ENCODE results near the gene CBARP. TPM values are rescaled to one million over a fixed set of nuclear protein-coding genes. Genes with fewer than 3 reads are reported as not detected.

CBARP gene
- polyA plus RNA-seq, 1 of the 3 experiments (the other 2 are of a cell fraction), result 5.1 TPM

DNA sequence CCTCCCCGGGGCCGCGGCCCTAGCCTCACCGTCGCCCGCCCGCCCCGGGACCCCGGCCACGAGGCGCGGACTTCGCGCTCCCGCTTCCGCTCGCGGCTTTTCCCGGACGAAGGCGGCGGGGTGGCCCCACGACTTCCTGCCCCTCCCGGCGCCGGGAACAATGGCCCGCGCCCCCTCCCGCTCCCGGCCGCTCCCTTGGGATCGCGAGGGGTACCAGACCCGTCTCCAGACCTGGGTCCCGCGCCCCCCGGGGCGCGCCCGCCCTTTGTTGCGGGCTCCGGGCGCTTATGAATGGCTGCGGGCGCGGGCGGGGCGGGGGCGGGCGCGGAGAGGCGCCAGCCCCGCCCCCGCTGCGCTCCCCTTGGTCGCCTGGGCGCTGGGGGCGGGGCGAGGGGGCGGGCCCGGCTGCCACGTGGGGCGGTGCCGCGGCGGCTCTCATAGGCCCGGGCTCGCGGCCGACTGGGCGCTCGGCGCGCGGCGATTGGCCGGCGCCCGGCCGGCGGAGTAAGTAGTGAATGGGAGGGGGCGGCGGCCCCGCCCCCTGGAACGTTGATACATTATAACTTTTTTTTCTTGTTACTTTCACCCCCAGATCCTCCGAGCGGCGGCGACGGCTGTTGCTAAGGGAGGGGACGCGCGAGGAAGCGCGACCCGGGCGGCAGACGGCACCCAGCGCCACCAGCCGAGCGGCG lies 11.6 kb upstream of the CBARP start:
- H3K27ac ChIP-seq (ENCODE audit: low read depth in 2 of 2, low read length in 1 of 2), result peak overlapping the region; percentile 95 to 96
- peaks cover 25% of the 10 kb centered on the region for H4K20me1 ChIP-seq (ENCODE audit: insufficient read depth)
- peak overlapping the region; percentile 79 to 88 for H3K4me3 ChIP-seq (ENCODE audit: low read depth in 2 of 2, low read length in 1 of 2)
- POLR2A ChIA-PET, result interaction anchor here (0.7 to 1.5 kb wide), 4 partner anchors 17 to 454 kb away, joined by 3 to 23 read pairs (median 7); partner anchors contain the start of gene CIRBP
- peaks cover 38% of the 10 kb centered on the region for H3F3A ChIP-seq (replicated peaks; ENCODE audit: insufficient read depth)
- H3K27me3 ChIP-seq (ENCODE audit: insufficient read depth), result no peaks in the 10 kb centered on the region
- peak; percentile 92 for DNase-seq
- peaks cover 15 to 38% of the 10 kb centered on the region in 2 experiments; a peak in 3 of 4 replicates for H3K4me1 ChIP-seq (ENCODE audit: control insufficient read depth in 1 of 2, insufficient read depth in 2 of 2, low read depth in 1 of 2, low read length in 1 of 2)
- H3K36me3 ChIP-seq (replicated peaks in 1 of 2; ENCODE audit: control insufficient read depth in 1 of 2, insufficient read depth in 2 of 2, low read length in 1 of 2), result peaks cover 11 to 19% of the 10 kb centered on the region in 2 experiments
- H3K9ac ChIP-seq, result peak overlapping the region; percentile 98
- peaks cover 54% of the 10 kb centered on the region for H3K79me2 ChIP-seq (ENCODE audit: insufficient read depth)
- H3K9me2 ChIP-seq, result no peaks in the 10 kb centered on the region
- H2AFZ ChIP-seq (ENCODE audit: low read depth), result no peak overlapping the region
- under 1% methylated on average over 39 of the region's 102 CpGs for WGBS (ENCODE audit: low lambda C conversion rate)
- H3K4me2 ChIP-seq, result peak overlapping the region; percentile 75; the same call in 1 of the 2 replicates
- no peaks in the 10 kb centered on the region for H3K9me3 ChIP-seq
- CTCF ChIA-PET, result interaction anchor here (0.6 to 2.5 kb wide), 10 partner anchors 10 to 361 kb away, joined by 3 to 22 read pairs (median 4); partner anchors contain the start of gene CIRBP
- 0 out of 2 replicates have a peak, but pooled peaks have one; percentile 19 for TF ChIP-seq TEAD4 (IDR thresholded peaks at IDR 0.05; ENCODE audit: borderline replicate concordance, insufficient read depth)
- TF ChIP-seq POLR2AphosphoS5 (IDR thresholded peaks at IDR 0.05; ENCODE audit: low read depth, low read length), result peak; percentile 95
- TF ChIP-seq MEF2A (IDR thresholded peaks at IDR 0.05; ENCODE audit: borderline replicate concordance, low read depth), result 0 out of 2 replicates have a peak, but pooled peaks have one; percentile 10
- TF ChIP-seq, protein P1, sequence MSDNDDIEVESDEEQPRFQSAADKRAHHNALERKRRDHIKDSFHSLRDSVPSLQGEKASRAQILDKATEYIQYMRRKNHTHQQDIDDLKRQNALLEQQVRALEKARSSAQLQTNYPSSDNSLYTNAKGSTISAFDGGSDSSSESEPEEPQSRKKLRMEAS (IDR thresholded peaks at IDR 0.05; ENCODE audit: low read depth), result peak; percentile 80
- TF ChIP-seq FOXJ3 (CRISPR knock-in tag; IDR thresholded peaks at IDR 0.05), result no peak
- TF ChIP-seq NFIC (IDR thresholded peaks at IDR 0.05; ENCODE audit: borderline replicate concordance), result peak; percentile 10; the same call in 1 of the 2 replicates
- TF ChIP-seq, protein P2, sequence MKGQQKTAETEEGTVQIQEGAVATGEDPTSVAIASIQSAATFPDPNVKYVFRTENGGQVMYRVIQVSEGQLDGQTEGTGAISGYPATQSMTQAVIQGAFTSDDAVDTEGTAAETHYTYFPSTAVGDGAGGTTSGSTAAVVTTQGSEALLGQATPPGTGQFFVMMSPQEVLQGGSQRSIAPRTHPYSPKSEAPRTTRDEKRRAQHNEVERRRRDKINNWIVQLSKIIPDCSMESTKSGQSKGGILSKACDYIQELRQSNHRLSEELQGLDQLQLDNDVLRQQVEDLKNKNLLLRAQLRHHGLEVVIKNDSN (IDR thresholded peaks at IDR 0.05; ENCODE audit: borderline replicate concordance, low read depth), result peak; percentile 32; the same call in 1 of the 2 replicates
- TF ChIP-seq RCOR1 (IDR thresholded peaks at IDR 0.05; ENCODE audit: low read length), result no peak
- TF ChIP-seq, protein P3, sequence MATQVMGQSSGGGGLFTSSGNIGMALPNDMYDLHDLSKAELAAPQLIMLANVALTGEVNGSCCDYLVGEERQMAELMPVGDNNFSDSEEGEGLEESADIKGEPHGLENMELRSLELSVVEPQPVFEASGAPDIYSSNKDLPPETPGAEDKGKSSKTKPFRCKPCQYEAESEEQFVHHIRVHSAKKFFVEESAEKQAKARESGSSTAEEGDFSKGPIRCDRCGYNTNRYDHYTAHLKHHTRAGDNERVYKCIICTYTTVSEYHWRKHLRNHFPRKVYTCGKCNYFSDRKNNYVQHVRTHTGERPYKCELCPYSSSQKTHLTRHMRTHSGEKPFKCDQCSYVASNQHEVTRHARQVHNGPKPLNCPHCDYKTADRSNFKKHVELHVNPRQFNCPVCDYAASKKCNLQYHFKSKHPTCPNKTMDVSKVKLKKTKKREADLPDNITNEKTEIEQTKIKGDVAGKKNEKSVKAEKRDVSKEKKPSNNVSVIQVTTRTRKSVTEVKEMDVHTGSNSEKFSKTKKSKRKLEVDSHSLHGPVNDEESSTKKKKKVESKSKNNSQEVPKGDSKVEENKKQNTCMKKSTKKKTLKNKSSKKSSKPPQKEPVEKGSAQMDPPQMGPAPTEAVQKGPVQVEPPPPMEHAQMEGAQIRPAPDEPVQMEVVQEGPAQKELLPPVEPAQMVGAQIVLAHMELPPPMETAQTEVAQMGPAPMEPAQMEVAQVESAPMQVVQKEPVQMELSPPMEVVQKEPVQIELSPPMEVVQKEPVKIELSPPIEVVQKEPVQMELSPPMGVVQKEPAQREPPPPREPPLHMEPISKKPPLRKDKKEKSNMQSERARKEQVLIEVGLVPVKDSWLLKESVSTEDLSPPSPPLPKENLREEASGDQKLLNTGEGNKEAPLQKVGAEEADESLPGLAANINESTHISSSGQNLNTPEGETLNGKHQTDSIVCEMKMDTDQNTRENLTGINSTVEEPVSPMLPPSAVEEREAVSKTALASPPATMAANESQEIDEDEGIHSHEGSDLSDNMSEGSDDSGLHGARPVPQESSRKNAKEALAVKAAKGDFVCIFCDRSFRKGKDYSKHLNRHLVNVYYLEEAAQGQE (IDR thresholded peaks at IDR 0.05; ENCODE audit: low read depth, low read length), result 0 out of 2 replicates have a peak, but pooled peaks have one; percentile 12
- no peak for TF ChIP-seq JUND (IDR thresholded peaks at IDR 0.05)
- peak; percentile 53 for TF ChIP-seq RFX5 (IDR thresholded peaks at IDR 0.05; ENCODE audit: low read length)
- no peak for TF ChIP-seq YY1 (IDR thresholded peaks at IDR 0.05; ENCODE audit: low read depth)
- TF ChIP-seq ELF1 (IDR thresholded peaks at IDR 0.05), result no peak; the same call in 1 of the 2 replicates
- TF ChIP-seq TCF12 (IDR thresholded peaks at IDR 0.05), result peak; percentile 23; the same call in 1 of the 2 replicates
- TF ChIP-seq, protein P4, sequence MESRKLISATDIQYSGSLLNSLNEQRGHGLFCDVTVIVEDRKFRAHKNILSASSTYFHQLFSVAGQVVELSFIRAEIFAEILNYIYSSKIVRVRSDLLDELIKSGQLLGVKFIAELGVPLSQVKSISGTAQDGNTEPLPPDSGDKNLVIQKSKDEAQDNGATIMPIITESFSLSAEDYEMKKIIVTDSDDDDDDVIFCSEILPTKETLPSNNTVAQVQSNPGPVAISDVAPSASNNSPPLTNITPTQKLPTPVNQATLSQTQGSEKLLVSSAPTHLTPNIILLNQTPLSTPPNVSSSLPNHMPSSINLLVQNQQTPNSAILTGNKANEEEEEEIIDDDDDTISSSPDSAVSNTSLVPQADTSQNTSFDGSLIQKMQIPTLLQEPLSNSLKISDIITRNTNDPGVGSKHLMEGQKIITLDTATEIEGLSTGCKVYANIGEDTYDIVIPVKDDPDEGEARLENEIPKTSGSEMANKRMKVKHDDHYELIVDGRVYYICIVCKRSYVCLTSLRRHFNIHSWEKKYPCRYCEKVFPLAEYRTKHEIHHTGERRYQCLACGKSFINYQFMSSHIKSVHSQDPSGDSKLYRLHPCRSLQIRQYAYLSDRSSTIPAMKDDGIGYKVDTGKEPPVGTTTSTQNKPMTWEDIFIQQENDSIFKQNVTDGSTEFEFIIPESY (IDR thresholded peaks at IDR 0.05; ENCODE audit: borderline replicate concordance, low read depth), result no peak
- peak; percentile 52; the same call in 1 of the 2 replicates for TF ChIP-seq MXI1 (IDR thresholded peaks at IDR 0.05; ENCODE audit: low read depth, low read length)
- TF ChIP-seq TAF1 (IDR thresholded peaks at IDR 0.05; ENCODE audit: borderline replicate concordance, low read depth, low read length), result peak; percentile 76
- TF ChIP-seq CHD2 (IDR thresholded peaks at IDR 0.05; ENCODE audit: low read length, partially characterized antibody), result no peak
- TF ChIP-seq EZH2phosphoT487 (IDR thresholded peaks at IDR 0.05; ENCODE audit: borderline replicate concordance, low read depth), result no peak
- TF ChIP-seq EP300 (IDR thresholded peaks at IDR 0.05; ENCODE audit: borderline replicate concordance in 1 of 2, low read depth in 1 of 2, low read length in 1 of 2), result no peak
- peak; percentile 83; the same call in 1 of the 2 replicates for TF ChIP-seq SIN3A (IDR thresholded peaks at IDR 0.05; ENCODE audit: borderline replicate concordance, low read depth, low read length)
- TF ChIP-seq, protein P5, sequence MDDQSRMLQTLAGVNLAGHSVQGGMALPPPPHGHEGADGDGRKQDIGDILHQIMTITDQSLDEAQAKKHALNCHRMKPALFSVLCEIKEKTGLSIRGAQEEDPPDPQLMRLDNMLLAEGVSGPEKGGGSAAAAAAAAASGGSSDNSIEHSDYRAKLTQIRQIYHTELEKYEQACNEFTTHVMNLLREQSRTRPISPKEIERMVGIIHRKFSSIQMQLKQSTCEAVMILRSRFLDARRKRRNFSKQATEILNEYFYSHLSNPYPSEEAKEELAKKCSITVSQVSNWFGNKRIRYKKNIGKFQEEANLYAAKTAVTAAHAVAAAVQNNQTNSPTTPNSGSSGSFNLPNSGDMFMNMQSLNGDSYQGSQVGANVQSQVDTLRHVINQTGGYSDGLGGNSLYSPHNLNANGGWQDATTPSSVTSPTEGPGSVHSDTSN (IDR thresholded peaks at IDR 0.05), result peak; percentile 15; the same call in 1 of the 2 replicates

Measured in SK-N-SH (cell line).